HCT116 (cell line): ENCODE measurements around the gene CREBL2. TPM values are rescaled to one million over a fixed set of nuclear protein-coding genes. Genes with fewer than 3 reads are reported as not detected.

Experiments
- ATAC-seq: fragments of 200-7000 bp; cut with Tn5 transposase; 2 replicates; pipeline ENCODE4 v1.9.1; 2020; ENCODE audit warnings: mild to moderate bottlenecking, moderate library complexity
- BruUV-seq: library from RNA; stranded (reverse); fragments of 400-500 nt; replicated peaks from 2 replicates; lab custom pipeline; 2021; lab: Mats Ljungman, UMichigan
- CTCF ChIA-PET: fragments of 300-600 bp; sonication (Branson Sonifier 250); formaldehyde crosslinking; loops from one replicate; lab custom pipeline; 2021; ENCODE audit warnings: antibody characterized with exemption; lab: Charles Lee
- POLR2A ChIA-PET: fragments of 300-600, 350-600 bp; sonication (Branson Sonifier 250); formaldehyde crosslinking; loops from one replicate; lab custom pipeline; 2021; ENCODE audit warnings: antibody characterized with exemption; lab: Charles Lee
- RAD21 ChIA-PET, 2 experiments: fragments of 300-600 bp; sonication (Branson Sonifier 250); formaldehyde crosslinking; loops; one replicate each; lab custom pipeline; 2023; ENCODE audit warnings: low total read pairs in 2 of 2; ENCODE audit not compliant: uncharacterized antibody in 2 of 2, unreplicated experiment in 2 of 2, low non-redundant PET in 1 of 2; lab: Charles Lee
- DNase-seq: peaks from one replicate; pipeline ENCODE4 v3.0.0-alpha.2; 2010; ENCODE audit warnings: low read depth, low spot score
- H2AFZ ChIP-seq: fragments of 200-600 bp; shearing (Covaris generic), sonication (generic); 2 replicates; pipeline ENCODE4 v1.6.1; 2017; ENCODE audit warnings: low read depth, mixed run types, mixed read lengths, antibody characterized with exemption, low read length; ENCODE audit not compliant: poor library complexity, severe bottlenecking
- H3K27ac ChIP-seq: 2 replicates; pipeline ENCODE4 v1.5.1; 2012; ENCODE audit warnings: low read depth, low read length
- H3K27me3 ChIP-seq: fragments of 200-600 bp; sonication (generic); 2 replicates; pipeline ENCODE4 v1.6.1; 2016; ENCODE audit warnings: mixed run types, low read length, mixed read lengths; ENCODE audit not compliant: insufficient read depth
- H3K36me3 ChIP-seq, 2 experiments: fragments of 200-500 bp in 1 of 2; fragments of 200-600 bp in 1 of 2; sonication (Bioruptor generic) in 1 of 2; sonication (generic) in 1 of 2; 2 replicates each; pipeline versions ENCODE4 v1.5.1 to v1.6.1; 2014 to 2016; ENCODE audit warnings: low read length in 2 of 2, inconsistent platforms in 1 of 2, mixed read lengths in 1 of 2, mixed run types in 1 of 2; ENCODE audit not compliant: insufficient read depth in 2 of 2, control insufficient read depth in 1 of 2
- H3K4me1 ChIP-seq, 2 experiments: fragments of 200-600 bp in 1 of 2; sonication (generic) in 1 of 2; 2 replicates each; pipeline versions ENCODE4 v1.5.1 to v1.6.1; 2012 to 2017; ENCODE audit warnings: low read length in 2 of 2, inconsistent platforms in 1 of 2, mild to moderate bottlenecking in 1 of 2, mixed read lengths in 1 of 2, mixed run types in 1 of 2, moderate library complexity in 1 of 2; ENCODE audit not compliant: insufficient read depth in 2 of 2, control insufficient read depth in 1 of 2
- H3K4me2 ChIP-seq: fragments of 200-600 bp; sonication (generic); 2 replicates; pipeline ENCODE4 v1.6.1; 2017; ENCODE audit warnings: mixed run types, low read length, mixed read lengths
- H3K4me3 ChIP-seq, 2 experiments: fragments of 200-600 bp in 1 of 2; sonication (generic) in 1 of 2; replicated peaks in 1 of 2; 2 replicates each; pipeline ENCODE4 v1.5.1; 2011 to 2016; ENCODE audit warnings: low read length in 2 of 2, control low read depth in 1 of 2, low read depth in 1 of 2, mild to moderate bottlenecking in 1 of 2, mixed read lengths in 1 of 2, mixed run types in 1 of 2
- H3K79me2 ChIP-seq: fragments of 200-600 bp; sonication (generic); 2 replicates; pipeline ENCODE4 v1.6.1; 2017; ENCODE audit warnings: mild to moderate bottlenecking, mixed run types, low read length, moderate library complexity, mixed read lengths; ENCODE audit not compliant: insufficient read depth
- H3K9ac ChIP-seq: fragments of 200-600 bp; sonication (generic); 2 replicates; pipeline ENCODE4 v1.6.1; 2016; ENCODE audit warnings: low read length, mixed read lengths
- H3K9me2 ChIP-seq: fragments of 200-600 bp; sonication (generic), shearing (Covaris generic); 2 replicates; pipeline ENCODE4 v1.6.1; 2017; ENCODE audit warnings: mixed run types, mild to moderate bottlenecking, moderate library complexity; ENCODE audit not compliant: insufficient read depth
- H3K9me3 ChIP-seq, 2 experiments: fragments of 200-500 bp in 1 of 2; fragments of 200-600 bp in 1 of 2; sonication (Bioruptor generic) in 1 of 2; sonication (generic) in 1 of 2; 2 replicates each; pipeline ENCODE4 v1.6.1; 2014 to 2017; ENCODE audit warnings: low read length in 2 of 2, mixed read lengths in 2 of 2, inconsistent platforms in 1 of 2, low read depth in 1 of 2, mild to moderate bottlenecking in 1 of 2, mixed run types in 1 of 2, moderate library complexity in 1 of 2; ENCODE audit not compliant: control insufficient read depth in 1 of 2, insufficient read depth in 1 of 2
- H4K20me1 ChIP-seq: fragments of 200-600 bp; sonication (generic), shearing (Covaris generic); 2 replicates; pipeline ENCODE4 v1.6.1; 2017; ENCODE audit warnings: mixed run types, mild to moderate bottlenecking, moderate library complexity; ENCODE audit not compliant: insufficient read depth
- CBX3 ChIP-seq: IDR thresholded peaks from 2 replicates; pipeline ENCODE4 v1.6.1; 2012; ENCODE audit warnings: low read depth
- ELF1 ChIP-seq: IDR thresholded peaks from 2 replicates; pipeline ENCODE4 v1.6.1; 2012; ENCODE audit warnings: low read depth, borderline replicate concordance
- EZH2phosphoT487 ChIP-seq: fragments of 200-600 bp; IDR thresholded peaks from 2 replicates; pipeline ENCODE4 v1.6.1; 2018; ENCODE audit warnings: antibody characterized with exemption, borderline replicate concordance
- FOSL1 ChIP-seq: IDR thresholded peaks from 2 replicates; pipeline ENCODE4 v1.6.1; 2012; ENCODE audit warnings: low read depth
- POLR2A ChIP-seq: IDR thresholded peaks from 2 replicates; pipeline ENCODE4 v1.7.0; 2011; ENCODE audit warnings: borderline replicate concordance; ENCODE audit not compliant: insufficient read depth, insufficient read length; ENCODE audit errors: extremely low read depth
- RAD21 ChIP-seq: IDR thresholded peaks from 2 replicates; pipeline ENCODE4 v1.6.1; 2012; ENCODE audit warnings: low read depth, mild to moderate bottlenecking
- ZFX ChIP-seq: fragments of 450-650 bp; IDR thresholded peaks from 2 replicates; pipeline ENCODE4 v1.6.1; 2017
- intact Hi-C: fragments of 100-400 bp; cut with micrococcal nuclease; formaldehyde crosslinking; loops from 2 replicates; pipeline ENCODE4 v1.10.0; 2022
- total RNA-seq: library from RNA; stranded (reverse); gene quantifications from one replicate; pipeline ENCODE4 v1.2.1, GENCODE V29; 2021; ENCODE audit not compliant: unreplicated experiment
- TF ChIP-seq, protein P1 (sequence below): IDR thresholded peaks from 2 replicates; pipeline ENCODE4 v1.6.1; 2012; ENCODE audit warnings: low read depth
- TF ChIP-seq, protein P2 (sequence below): IDR thresholded peaks from 2 replicates; pipeline ENCODE4 v1.6.1; 2012
- TF ChIP-seq, protein P3 (sequence below): IDR thresholded peaks from 2 replicates; pipeline ENCODE4 v1.6.1; 2011; ENCODE audit warnings: mild to moderate bottlenecking, low read length, moderate library complexity; ENCODE audit not compliant: insufficient replicate concordance; ENCODE audit errors: extremely low read depth

CREBL2 gene
- total RNA-seq, 1 experiment from 2014 or later = 11.3 TPM

DNA sequence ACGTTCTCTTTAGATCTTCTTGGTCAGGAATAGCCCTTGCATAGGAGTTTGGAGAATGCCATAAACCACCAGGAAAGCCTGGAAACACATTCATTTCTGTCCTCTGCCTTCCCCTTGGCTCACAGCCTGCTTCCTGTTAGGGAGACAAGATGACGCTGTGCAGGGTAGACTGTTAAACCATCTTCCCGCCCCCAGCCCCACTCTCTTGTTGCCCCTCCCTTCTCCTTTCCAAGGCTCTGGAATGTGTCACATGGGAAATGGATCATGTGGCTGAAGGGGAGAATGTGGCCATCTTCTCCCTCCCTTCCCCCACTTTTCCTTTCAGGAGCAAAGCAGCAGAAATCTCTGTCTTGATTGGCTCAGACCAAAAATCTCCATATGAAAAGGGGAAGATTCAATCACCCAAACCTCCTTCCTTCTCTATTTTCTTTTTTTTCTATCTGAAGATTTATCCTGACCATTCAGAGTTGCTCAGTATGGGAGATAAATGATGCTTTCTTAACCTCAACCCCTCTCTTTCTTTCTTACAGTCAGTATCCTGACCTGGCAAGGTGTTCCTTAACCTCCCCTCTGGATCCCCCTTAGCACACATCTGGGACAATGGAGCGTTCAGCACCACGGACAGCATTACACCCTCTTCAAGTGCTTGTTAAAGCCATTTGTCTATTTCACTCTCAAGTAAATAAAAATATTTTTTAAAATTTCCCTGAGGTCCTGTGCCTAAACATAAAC lies 72.9 kb downstream of the CREBL2 start:
- no peaks in the 10 kb centered on the region for H3K27me3 ChIP-seq
- no peaks in the 10 kb centered on the region for H3K9me2 ChIP-seq
- ChIA-PET CTCF (no interaction called here), POLR2A (no interaction called here), RAD21 (no interaction called here)
- H3K27ac ChIP-seq = no peak overlapping the region
- intact Hi-C loops = no loop called here
- no peak overlapping the region for H3K4me3 ChIP-seq
- no TSS peak for BruUV-seq
- H3K36me3 ChIP-seq = no peaks in the 10 kb centered on the region
- no peaks in the 10 kb centered on the region for H4K20me1 ChIP-seq
- H2AFZ ChIP-seq = no peak overlapping the region
- DNase-seq (no peak), ATAC-seq (no peak)
- no peaks in the 10 kb centered on the region for H3K4me1 ChIP-seq
- H3K79me2 ChIP-seq = no peaks in the 10 kb centered on the region
- H3K9ac ChIP-seq = no peak overlapping the region
- H3K4me2 ChIP-seq = no peak overlapping the region
- TF ChIP-seq, protein P1, sequence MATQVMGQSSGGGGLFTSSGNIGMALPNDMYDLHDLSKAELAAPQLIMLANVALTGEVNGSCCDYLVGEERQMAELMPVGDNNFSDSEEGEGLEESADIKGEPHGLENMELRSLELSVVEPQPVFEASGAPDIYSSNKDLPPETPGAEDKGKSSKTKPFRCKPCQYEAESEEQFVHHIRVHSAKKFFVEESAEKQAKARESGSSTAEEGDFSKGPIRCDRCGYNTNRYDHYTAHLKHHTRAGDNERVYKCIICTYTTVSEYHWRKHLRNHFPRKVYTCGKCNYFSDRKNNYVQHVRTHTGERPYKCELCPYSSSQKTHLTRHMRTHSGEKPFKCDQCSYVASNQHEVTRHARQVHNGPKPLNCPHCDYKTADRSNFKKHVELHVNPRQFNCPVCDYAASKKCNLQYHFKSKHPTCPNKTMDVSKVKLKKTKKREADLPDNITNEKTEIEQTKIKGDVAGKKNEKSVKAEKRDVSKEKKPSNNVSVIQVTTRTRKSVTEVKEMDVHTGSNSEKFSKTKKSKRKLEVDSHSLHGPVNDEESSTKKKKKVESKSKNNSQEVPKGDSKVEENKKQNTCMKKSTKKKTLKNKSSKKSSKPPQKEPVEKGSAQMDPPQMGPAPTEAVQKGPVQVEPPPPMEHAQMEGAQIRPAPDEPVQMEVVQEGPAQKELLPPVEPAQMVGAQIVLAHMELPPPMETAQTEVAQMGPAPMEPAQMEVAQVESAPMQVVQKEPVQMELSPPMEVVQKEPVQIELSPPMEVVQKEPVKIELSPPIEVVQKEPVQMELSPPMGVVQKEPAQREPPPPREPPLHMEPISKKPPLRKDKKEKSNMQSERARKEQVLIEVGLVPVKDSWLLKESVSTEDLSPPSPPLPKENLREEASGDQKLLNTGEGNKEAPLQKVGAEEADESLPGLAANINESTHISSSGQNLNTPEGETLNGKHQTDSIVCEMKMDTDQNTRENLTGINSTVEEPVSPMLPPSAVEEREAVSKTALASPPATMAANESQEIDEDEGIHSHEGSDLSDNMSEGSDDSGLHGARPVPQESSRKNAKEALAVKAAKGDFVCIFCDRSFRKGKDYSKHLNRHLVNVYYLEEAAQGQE = peak; percentile 84
- TF ChIP-seq ZFX = no peak
- H3K9me3 ChIP-seq = no peaks in the 10 kb centered on the region

DNA sequence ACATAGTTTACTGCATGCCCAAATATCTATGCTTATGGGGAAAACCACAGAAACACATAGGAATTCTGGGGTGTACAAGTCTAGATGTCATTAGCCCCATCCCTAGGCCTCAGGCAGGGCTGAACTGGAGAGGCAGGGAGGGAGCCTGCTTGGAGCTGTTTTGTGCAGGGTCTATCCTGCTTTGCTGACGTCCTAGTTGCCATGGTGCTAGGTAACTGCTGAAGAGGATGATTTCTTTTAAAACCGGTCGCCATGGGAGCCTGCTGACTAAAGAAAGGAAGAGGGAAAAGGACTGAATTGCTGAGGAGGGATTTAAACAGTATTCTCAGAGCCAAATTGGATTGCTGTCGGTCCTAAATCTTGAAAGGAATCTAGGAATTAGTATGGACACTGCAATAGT lies 73.6 kb downstream of the CREBL2 start:
- H3K9ac ChIP-seq = no peak overlapping the region
- ChIA-PET CTCF (no interaction called here), POLR2A (no interaction called here), RAD21 (no interaction called here)
- no peak for ATAC-seq
- no peaks in the 10 kb centered on the region for H3K36me3 ChIP-seq
- no peak for DNase-seq
- no TSS peak for BruUV-seq
- H3K27ac ChIP-seq = no peak overlapping the region
- H3K9me2 ChIP-seq = no peaks in the 10 kb centered on the region
- H3K27me3 ChIP-seq = no peaks in the 10 kb centered on the region
- no peaks in the 10 kb centered on the region for H3K4me1 ChIP-seq
- H3K4me3 ChIP-seq = no peak overlapping the region
- intact Hi-C loops = no loop called here
- H3K9me3 ChIP-seq = no peaks in the 10 kb centered on the region
- no peaks in the 10 kb centered on the region for H3K79me2 ChIP-seq
- no peak overlapping the region for H2AFZ ChIP-seq
- H3K4me2 ChIP-seq = no peak overlapping the region
- H4K20me1 ChIP-seq = no peaks in the 10 kb centered on the region
- TF ChIP-seq CBX3 (no peak), RAD21 (no peak), POLR2A (no peak), ELF1 (no peak), EZH2phosphoT487 (no peak), FOSL1 (no peak)
- TF ChIP-seq, protein P1 = no peak
- TF ChIP-seq, protein P2, sequence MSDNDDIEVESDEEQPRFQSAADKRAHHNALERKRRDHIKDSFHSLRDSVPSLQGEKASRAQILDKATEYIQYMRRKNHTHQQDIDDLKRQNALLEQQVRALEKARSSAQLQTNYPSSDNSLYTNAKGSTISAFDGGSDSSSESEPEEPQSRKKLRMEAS = no peak
- TF ChIP-seq, protein P3, sequence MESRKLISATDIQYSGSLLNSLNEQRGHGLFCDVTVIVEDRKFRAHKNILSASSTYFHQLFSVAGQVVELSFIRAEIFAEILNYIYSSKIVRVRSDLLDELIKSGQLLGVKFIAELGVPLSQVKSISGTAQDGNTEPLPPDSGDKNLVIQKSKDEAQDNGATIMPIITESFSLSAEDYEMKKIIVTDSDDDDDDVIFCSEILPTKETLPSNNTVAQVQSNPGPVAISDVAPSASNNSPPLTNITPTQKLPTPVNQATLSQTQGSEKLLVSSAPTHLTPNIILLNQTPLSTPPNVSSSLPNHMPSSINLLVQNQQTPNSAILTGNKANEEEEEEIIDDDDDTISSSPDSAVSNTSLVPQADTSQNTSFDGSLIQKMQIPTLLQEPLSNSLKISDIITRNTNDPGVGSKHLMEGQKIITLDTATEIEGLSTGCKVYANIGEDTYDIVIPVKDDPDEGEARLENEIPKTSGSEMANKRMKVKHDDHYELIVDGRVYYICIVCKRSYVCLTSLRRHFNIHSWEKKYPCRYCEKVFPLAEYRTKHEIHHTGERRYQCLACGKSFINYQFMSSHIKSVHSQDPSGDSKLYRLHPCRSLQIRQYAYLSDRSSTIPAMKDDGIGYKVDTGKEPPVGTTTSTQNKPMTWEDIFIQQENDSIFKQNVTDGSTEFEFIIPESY = no peak
